ENCODE data around the gene FXYD7. TPM values are rescaled to one million over a fixed set of nuclear protein-coding genes. Genes with fewer than 3 reads are reported as not detected.

FXYD7 gene
- total RNA-seq, 1 donor from 2014 or later = 3.4 TPM

GRCh38 chr19:35122687-35123551 is 20.1 kb upstream of the FXYD7 start:
- H3K4me3 ChIP-seq = no peak overlapping the region
- no peaks in the 10 kb centered on the region for H3K27me3 ChIP-seq
- no peaks in the 10 kb centered on the region for H3K9me3 ChIP-seq
- peaks cover 83% of the 10 kb centered on the region for H3K4me1 ChIP-seq
- H3K36me3 ChIP-seq = no peaks in the 10 kb centered on the region
- TF ChIP-seq CTCF (IDR thresholded peaks at IDR 0.05) = no peak
- no peak for TF ChIP-seq POLR2AphosphoS5 (IDR thresholded peaks at IDR 0.05; ENCODE audit: insufficient read depth in 1 of 2, low read depth in 1 of 2)
- no peak for TF ChIP-seq POLR2A (IDR thresholded peaks at IDR 0.05)
- H3K27ac ChIP-seq = peak overlapping the region; percentile 94
- intact Hi-C loops (cut with DNase I) = no loop called here
- DNase-seq (ENCODE audit: extremely low spot score in 2 of 2) = no peak

GRCh38 chr19:35123573-35123972 is 19.5 kb upstream of the FXYD7 start:
- TF ChIP-seq POLR2AphosphoS5 (IDR thresholded peaks at IDR 0.05; ENCODE audit: insufficient read depth in 1 of 2, low read depth in 1 of 2) = no peak
- no peak for TF ChIP-seq POLR2A (IDR thresholded peaks at IDR 0.05)
- TF ChIP-seq CTCF (IDR thresholded peaks at IDR 0.05) = no peak
- no peak for DNase-seq (ENCODE audit: extremely low spot score in 2 of 2)
- no peaks in the 10 kb centered on the region for H3K36me3 ChIP-seq
- H3K9me3 ChIP-seq = no peaks in the 10 kb centered on the region
- H3K27me3 ChIP-seq = no peaks in the 10 kb centered on the region
- intact Hi-C loops (cut with DNase I) = no loop called here
- peak overlapping the region; percentile 44 to 65 for H3K4me3 ChIP-seq
- peak overlapping the region; percentile 94 for H3K27ac ChIP-seq
- peaks cover 83% of the 10 kb centered on the region for H3K4me1 ChIP-seq

- Histone ChIP-seq H3K4me1 (peaks cover 79% of the 10 kb centered on the region), H3K4me3 (peak overlapping the region; percentile 44 to 65), H3K36me3 (no peaks in the 10 kb centered on the region), H3K27ac (peak overlapping the region; percentile 94), H3K9me3 (no peaks in the 10 kb centered on the region), H3K27me3 (no peaks in the 10 kb centered on the region)
- intact Hi-C loops (cut with DNase I) = no loop called here
- DNase-seq (ENCODE audit: extremely low spot score in 2 of 2) = peak in 1 of 2 donors; percentile 97
- TF ChIP-seq CTCF (IDR thresholded peaks at IDR 0.05) (no peak), POLR2AphosphoS5 (IDR thresholded peaks at IDR 0.05; ENCODE audit: insufficient read depth in 1 of 2, low read depth in 1 of 2) (peak; percentile 100), POLR2A (IDR thresholded peaks at IDR 0.05) (peak; percentile 46 to 98)
Observed at GRCh38 chr19:35124098-35125060, 18.7 kb upstream of the FXYD7 start.

GRCh38 chr19:35125270-35125717 is 17.8 kb upstream of the FXYD7 start:
- H3K27me3 ChIP-seq = no peaks in the 10 kb centered on the region
- peak overlapping the region; percentile 94 for H3K27ac ChIP-seq
- H3K4me1 ChIP-seq = peaks cover 72% of the 10 kb centered on the region
- H3K9me3 ChIP-seq = no peaks in the 10 kb centered on the region
- intact Hi-C loops (cut with DNase I) = no loop called here
- H3K4me3 ChIP-seq = peak overlapping the region in 1 of 2 donors; percentile 44
- H3K36me3 ChIP-seq = no peaks in the 10 kb centered on the region
- DNase-seq (ENCODE audit: extremely low spot score in 2 of 2) = no peak
- no peak for TF ChIP-seq POLR2A (IDR thresholded peaks at IDR 0.05)
- no peak for TF ChIP-seq POLR2AphosphoS5 (IDR thresholded peaks at IDR 0.05; ENCODE audit: insufficient read depth in 1 of 2, low read depth in 1 of 2)
- no peak for TF ChIP-seq CTCF (IDR thresholded peaks at IDR 0.05)
